GM21528 (cell line): ENCODE results near the gene SLC45A1.

Experiments used
- ATAC-seq: cut with Tn5 transposase; IDR thresholded peaks from one replicate; pipeline ENCODE4 v1.9.1; 2021; ENCODE audit warnings: mild to moderate bottlenecking, moderate library complexity; ENCODE audit not compliant: unreplicated experiment, low FRiP score

SLC45A1 gene

GRCh38 chr1:8307628-8308027, 10.3 kb upstream of the SLC45A1 start:
- no peak for ATAC-seq

GRCh38 chr1:8311068-8311718, 6.7 kb upstream of the SLC45A1 start:
- no peak for ATAC-seq

GRCh38 chr1:8312235-8313218, 5.4 kb upstream of the SLC45A1 start:
- no peak for ATAC-seq

GRCh38 chr1:8313231-8313630, 4.7 kb upstream of the SLC45A1 start:
- no peak for ATAC-seq

- ATAC-seq = no peak
These were observed 3.3 kb upstream of the SLC45A1 start for GRCh38 chr1:8314346-8315280.

GRCh38 chr1:8315573-8316475, 2.1 kb upstream of the SLC45A1 start:
- ATAC-seq = no peak

GRCh38 chr1:8318436-8318835, 522 bp downstream of the SLC45A1 start:
- ATAC-seq = no peak

GRCh38 chr1:8321612-8322011, 3.7 kb downstream of the SLC45A1 start:
- no peak for ATAC-seq

- no peak for ATAC-seq
These were observed 5.8 kb downstream of the SLC45A1 start for GRCh38 chr1:8323706-8324105.

- no peak for ATAC-seq
These were observed 6.4 kb downstream of the SLC45A1 start for GRCh38 chr1:8324176-8324810.

- ATAC-seq = no peak
These were observed 7.9 kb downstream of the SLC45A1 start for GRCh38 chr1:8325771-8326170.

- ATAC-seq = no peak
These were observed 8.4 kb downstream of the SLC45A1 start for GRCh38 chr1:8326265-8326664.

GRCh38 chr1:8328271-8328670, 10.4 kb downstream of the SLC45A1 start:
- ATAC-seq = no peak

- ATAC-seq = no peak
These were observed 11.5 kb downstream of the SLC45A1 start for GRCh38 chr1:8329439-8329838.

GRCh38 chr1:8329858-8330257, 11.9 kb downstream of the SLC45A1 start:
- no peak for ATAC-seq

- no peak for ATAC-seq
These were observed 12.6 kb downstream of the SLC45A1 start for GRCh38 chr1:8330271-8331125.

GRCh38 chr1:8332806-8333205, 14.9 kb downstream of the SLC45A1 start:
- no peak for ATAC-seq

GRCh38 chr1:8333246-8333987, 15.5 kb downstream of the SLC45A1 start:
- no peak for ATAC-seq
